Dermis microvascular lymphatic vessel endothelial cell (primary cell): ENCODE results near the gene CERS1. TPM values are rescaled to one million over a fixed set of nuclear protein-coding genes. Genes with fewer than 3 reads are reported as not detected.

ENCODE experiments used
- DNase-seq, 2 donors: peaks; one replicate each; pipeline versions ENCODE4 v3.0.0 to v3.0.0-alpha.2; 2010; ENCODE audit warnings: low read depth in 2 of 2
- total RNA-seq: library from RNA; depleted of rRNA; stranded (reverse); fragments of >200 nt; gene quantifications from 2 replicates; pipeline ENCODE4 v1.2.1, GENCODE V29; 2014

CERS1 gene
- total RNA-seq, 1 donor from 2014 or later, result 2.4 TPM

DNA sequence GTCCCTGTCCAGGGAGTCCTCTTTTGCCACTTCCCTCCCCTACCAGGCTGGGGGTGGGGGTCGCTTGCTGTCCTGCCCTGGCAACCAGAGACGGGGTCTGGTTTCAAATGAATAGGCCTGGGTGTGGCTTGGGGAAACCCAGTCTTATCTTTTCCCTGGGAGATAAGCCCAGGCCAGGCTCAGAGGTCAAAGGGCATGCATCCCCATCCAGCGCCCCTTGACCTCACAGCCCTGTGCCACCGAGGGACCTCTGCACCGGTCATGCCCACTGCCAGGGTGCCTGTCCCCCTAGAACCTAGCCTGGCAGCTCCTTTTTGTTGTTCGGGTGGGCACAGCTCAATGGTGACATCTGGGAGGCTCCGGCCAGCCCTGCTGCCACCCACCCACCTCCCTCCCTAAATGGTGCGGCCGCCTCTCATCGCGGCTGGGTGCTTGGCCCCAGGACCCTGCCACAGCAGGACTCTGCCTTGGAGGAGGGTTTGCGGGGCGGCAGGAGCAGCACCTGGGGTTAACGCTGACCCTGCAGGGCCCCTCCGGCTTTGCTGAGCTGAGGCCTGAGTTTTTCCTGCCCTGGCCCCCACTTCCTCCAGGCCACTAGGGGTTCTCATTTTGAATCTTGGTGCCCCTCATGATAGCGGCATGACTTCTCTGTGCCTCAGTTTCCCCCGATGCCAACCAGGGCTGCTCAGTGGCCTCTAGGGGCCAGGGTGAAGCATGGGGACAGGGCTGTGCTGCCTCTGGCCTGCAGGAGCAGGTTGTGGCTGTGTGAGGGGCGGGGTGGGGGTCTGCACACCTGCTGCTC is 2.9 kb upstream of the CERS1 start:
- no peak for DNase-seq

DNA sequence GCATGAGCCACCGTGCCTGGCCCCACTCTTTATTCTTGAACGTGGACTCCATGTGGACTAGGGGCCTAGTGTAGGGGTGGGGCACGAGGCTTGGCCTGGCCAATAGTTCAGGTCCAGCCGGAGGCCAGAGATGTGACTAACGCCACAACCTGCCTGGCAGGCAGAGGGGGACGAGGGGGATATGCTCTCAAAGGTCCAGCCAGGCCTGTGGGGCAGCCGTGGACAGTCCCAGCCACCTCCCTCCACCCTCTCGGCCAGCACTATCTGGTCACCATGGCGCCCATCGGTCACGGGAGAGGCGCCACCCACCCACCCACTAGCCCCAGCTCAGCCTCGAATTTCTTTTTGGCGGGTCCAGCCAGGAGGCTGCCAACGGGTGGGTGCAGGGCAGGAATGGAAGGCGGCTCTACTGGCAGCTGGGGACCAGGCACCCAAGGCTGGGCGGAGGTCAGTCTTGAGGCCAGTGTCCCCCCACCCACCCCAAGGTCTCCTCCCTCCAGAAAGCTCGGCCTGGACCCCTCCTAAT is 2.2 kb upstream of the CERS1 start:
- no peak for DNase-seq

- no peak for DNase-seq
Measured at GRCh38 chr19:18897094-18898029, 1.4 kb upstream of the CERS1 start.

DNA sequence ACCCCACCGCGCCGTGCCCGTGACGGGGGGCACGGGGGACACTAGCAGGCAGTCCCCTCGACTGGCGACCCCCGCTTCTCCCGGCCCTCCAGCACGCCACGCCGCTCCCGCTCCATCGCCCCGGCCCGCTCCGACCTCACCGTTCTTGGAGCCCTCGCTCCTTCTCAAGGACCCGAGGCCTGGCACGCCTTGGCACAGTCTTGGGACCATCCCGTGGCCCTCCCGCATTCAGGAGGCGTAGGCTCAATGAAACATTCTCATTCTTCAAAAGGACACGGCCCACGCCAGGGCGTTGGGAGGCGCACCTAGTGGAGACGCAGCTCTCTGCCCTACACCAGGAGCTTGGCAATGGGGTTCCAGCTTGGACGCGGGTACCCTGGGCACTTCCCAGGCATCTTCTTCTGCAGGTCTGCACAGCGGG is 473 bp upstream of the CERS1 start:
- no peak for DNase-seq

GRCh38 chr19:18895038-18895823 is 727 bp downstream of the CERS1 start:
- peak; percentile 22 to 61 for DNase-seq

DNA sequence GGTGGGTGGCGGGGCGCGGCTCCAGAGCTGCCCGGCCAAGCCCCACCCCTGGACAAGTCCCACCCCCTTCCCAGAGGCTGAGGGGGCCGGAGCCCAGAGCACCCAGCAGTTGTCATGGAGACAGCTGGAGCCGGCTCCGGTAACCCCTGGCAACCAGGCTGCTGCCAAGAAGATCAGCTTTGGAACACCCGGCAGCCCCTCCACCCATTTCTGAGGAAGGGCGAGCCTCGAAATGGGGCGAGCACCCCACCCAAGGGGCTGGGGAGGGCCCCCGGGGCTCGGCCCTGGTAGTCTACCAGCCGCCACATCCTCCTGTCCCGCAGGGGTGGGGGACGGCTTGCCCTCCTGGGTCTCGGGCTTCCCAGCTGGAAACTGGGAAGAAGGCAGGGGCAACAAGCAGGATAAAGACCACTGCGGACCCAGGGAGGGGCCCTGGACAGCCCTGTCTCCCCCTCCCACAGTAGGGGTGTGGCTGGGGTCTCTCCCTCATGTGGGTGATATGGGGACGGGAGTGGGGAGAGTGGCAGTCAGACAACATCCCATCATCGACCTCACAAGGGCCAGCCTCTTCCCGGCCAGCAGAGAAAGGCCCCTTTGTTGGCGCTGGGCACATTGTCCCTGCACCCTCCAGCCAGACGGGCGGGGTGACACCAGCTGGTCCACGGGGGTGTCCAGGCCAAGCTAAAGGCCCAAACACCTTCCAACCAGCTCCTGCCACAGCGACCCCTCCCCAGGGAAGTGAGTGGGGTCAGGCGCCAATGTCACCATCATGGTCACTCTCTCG is 1.5 kb downstream of the CERS1 start:
- DNase-seq, result no peak

DNA sequence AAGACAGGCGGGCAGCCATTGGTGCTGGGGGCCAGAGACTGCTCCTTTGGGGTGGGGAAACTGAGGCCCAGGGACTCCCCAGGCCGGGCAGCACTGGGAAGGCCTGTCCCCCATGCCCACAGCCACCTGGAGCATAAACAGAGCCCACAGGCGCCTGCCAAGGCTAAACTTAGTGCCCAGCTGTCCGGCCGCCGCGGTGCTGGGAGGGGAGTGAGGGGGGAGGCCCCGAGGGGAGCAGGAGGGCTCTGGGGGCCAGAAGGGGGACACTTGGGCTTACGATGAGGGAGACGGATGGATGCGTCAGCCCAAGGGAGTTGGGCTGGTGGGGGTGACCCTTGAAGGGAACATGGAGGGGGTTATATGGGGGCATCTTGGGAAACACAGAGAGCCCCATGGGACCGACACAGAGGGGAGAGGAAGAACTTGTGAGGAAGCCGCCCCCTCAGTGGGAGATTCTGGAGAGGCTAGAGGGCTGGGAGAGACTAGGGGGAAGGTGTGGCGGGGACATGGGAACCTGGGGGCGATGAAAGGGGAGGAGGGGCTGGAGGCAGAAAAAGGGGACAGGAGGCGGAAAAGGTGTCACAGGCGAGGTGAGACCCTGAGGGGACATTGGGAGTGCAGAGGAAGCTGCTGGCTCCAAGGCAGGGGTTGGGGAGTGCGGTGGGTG is 2.2 kb downstream of the CERS1 start:
- no peak for DNase-seq

GRCh38 chr19:18889949-18890745 is 5.8 kb downstream of the CERS1 start:
- no peak for DNase-seq

DNA sequence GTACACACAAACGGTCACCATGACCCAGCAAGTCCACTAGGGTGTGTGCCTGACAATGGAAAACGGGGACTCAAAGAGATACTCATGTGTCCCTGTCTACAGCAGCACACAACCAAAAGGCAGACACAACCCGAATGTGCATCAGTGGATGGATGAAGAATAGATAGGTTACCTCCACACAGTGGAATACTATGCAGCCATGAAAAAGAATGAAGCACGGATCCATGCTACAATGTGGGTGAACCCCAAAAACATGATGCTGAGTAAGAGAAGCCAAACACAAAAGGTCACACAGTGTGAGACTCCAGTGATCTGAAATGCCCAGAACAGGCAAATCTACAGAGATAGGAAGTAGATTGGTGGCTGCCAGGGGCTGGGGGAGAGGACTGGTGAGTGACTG is 9.0 kb downstream of the CERS1 start:
- DNase-seq, result no peak

DNA sequence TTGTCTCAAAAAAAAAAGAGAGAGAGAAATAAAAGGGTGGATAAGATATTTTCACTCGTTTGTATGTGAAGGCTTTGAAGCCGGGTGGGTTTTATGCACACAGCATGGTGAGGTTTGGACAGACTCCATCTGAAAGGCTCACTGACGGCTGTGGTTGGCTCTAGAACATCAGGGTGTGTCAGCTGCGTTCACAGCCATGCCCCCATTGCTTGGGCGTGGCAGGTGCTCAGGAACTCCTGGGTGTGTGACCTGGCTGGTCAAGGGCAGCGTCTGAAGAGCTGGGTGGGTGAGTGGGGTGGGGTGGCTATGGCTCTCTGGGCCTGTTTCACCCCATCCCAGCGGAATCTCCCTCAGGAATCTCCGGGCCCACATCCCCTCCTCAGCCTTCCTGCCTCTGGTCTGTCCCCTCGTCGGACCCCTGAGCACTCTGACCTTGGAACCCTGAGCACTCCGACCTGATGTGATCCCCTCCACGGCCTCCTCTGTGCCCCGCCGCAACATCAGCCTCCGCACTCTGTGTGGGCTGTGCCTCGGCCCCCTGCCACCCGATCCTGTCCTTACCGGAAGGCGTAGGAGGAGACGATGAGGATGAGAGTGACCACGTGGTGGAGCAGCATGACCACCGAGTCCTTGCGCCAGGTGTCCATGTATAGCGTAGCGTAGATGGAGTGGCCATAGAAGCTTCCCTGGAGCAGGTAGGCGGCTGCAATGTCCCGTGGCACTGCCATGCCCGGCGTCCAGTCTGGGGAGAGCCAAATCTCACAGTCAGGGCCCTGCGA is 12.2 kb downstream of the CERS1 start:
- no peak for DNase-seq

DNA sequence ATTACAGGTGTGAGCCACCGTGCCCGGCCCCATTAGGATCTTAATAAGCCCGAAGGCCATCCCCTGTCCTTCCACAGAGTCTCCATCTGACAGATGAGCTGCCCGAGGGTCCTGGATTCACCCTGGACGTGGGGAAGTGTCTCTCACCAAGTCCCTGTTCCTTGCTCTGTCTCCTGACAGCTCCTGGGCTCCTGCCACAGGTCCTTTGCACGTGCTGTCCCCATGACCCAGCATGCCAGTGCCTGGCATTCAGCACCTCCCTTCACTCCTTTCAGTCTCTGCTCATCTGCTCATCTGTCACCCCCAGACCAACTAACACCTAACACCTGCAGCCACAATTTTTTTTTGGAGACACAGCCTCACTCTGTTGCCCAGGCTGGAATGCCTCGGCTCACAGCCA is 14.5 kb downstream of the CERS1 start:
- no peak for DNase-seq

DNA sequence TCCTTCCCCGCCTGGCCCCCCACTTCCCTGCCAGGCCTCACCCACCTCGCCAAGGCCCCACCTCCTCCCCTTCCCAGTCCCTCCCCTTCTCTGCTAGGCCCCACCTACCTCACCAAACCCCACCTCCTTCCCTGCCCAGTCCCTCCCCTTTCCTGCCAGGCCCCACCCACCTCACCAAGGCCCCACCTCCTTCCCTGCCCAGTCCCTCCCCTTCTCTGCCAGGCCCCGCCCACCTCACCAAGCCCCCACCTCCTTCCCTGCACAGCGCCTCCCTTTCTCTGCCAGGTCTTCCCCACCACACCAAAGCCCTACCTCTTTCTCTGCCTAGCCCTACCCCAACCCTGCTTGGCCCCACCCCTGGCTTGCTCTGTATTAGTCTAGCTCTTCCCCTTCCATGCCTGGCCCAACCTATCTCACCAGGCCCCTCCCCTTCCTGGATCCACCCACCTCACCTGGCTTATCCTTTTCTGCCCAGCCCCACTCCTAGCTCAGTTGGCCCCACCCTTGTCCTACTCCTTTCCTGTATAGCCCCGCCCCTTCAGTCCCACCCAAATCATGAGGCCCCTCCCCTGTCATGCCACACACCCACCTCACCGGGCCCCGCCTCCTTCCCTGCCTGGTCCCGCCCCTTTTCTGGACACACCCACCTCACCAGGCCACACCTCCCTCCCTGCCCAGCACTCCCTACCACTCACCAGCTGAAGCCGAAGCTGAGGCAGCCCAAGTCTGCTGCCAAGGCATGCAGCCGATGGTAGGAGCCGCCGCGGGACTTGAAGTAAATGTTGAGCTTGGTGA is 16.2 kb downstream of the CERS1 start:
- peak in 1 of 2 donors; percentile 38 for DNase-seq

DNA sequence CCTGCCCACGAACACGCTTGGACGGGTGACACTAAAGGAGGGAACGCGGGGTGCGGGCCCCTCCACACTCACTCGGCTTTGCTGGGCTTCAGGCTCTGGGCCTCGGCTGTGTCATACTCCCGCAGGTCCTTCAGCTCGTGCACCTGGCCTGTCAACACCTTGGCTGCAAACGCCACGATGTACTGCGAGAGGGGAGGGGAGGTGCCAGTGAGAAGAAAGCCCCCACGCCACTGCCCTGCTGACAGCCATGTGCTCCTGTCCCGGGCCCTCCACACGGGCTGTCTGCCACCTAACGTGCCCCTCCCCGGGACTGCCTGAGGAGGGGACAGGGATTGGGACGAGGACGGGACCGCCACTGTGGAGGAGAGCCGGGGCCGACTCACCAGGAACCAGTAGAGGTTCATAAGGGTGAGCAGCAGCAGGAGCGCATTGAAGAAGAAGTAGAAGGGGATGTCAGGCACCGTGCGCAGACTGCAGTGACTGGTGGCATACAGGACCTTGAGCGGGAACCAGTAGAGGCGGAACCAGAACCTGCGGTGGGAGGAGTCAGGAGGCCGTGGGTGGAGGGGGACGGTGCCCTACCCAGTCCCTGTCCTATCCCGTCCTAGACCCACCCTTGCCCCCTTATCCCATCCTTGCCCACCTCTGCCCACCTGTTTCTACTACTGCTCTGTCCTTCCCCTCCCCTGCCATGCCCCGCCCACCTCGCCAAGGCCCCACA is 16.9 kb downstream of the CERS1 start:
- no peak for DNase-seq

- DNase-seq, result no peak
Measured at GRCh38 chr19:18878058-18878797, 17.7 kb downstream of the CERS1 start.

DNA sequence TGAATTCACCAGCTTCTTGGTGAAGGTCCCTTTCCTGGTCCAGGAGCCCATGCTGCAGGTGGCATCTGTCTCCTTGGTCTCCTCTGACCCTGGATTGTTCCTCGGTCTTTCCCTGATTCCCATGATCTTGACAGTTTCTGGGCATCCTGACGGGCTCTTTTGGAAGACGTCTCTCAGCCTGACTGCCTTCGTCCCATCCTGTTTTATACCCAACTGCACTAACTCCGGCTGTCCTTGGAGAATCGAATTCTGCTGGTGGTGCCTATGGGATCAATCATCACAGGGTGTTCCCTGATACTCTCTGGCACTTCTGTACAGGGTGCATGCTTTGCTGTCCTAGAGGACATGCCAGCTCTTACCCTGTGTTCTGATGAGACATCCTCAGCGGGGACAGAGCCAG is 19.1 kb downstream of the CERS1 start:
- no peak for DNase-seq

- DNase-seq, result no peak
Measured at GRCh38 chr19:18875726-18876125, 20.2 kb downstream of the CERS1 start.
